HG03103 (cell line): ENCODE measurements around the gene TROAP.
"Not testable (repeated sequence)": the region's sequence is repeated elsewhere in the genome, so short reads cannot be mapped to it uniquely, and the experiment has no call there.

Source experiments
- ATAC-seq: cut with Tn5 transposase; IDR thresholded peaks from one replicate; pipeline ENCODE4 v1.9.1; 2021; ENCODE audit warnings: low read depth; ENCODE audit not compliant: unreplicated experiment

The TROAP gene

DNA sequence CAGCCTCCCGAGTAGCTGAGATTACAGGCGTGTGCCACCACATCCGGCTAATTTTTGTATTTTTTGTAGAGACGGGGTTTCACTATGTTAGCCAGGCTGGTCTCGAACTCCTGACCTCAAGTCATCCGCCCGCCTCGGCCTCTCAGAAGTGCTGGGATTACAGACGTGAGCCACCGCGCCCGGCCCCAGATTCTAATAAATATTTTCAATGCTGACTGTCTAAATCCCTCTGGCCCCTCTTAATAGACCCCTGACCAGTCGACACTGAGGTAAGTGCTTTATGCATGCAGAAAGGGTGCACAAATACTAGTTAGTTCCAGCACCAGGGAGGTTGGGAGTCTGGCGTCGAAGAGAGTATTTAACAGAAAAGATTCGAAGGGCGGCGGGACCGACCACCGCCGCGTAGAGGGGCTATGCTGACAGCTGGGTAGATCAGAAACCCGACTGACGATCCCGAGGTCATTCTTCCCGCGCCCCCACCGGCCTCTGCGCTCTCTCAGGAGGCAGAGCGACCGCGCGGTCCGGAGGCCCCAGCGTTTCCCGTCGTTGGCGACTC is 43.1 kb downstream of the TROAP start:
- no peak for ATAC-seq

DNA sequence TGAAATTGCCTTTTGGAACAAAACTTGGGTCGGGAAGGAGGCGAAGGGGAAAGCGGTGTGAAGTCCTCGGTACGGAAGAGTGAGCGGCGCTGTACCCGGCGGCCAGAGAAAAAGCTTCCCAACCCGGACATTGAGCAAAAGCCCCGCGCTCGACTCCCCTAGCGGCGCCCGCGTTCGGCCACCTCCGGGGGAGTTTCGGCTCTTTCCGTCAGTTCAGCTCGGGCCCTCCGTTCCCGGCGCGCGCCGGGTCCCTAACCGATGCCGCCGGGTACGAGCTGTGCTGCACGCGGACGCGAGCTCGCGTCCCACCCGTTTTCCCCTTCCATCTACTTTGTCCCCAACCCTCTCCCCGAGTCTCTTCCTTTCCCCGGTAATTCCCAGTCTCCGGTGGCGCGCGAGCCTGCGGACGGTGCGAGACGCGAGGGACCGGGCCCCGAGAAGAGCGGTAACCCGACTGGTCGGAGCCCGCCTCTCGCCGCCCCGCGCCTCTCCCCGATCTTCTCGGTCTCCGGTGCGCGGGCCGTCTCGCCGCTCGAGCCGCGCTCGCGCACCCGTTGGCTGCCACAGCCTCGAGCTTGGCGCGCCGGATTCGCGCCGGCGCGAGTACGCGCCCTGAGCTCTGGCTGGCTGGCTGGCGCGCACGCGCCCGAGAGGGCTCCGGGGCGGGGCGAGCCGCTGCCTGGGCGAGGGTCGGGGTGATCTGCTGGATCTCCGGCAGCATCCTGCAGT is 43.8 kb downstream of the TROAP start:
- ATAC-seq: peak; percentile 62

- no peak for ATAC-seq
These were observed 44.6 kb downstream of the TROAP start, which contains the start of gene SPATS2 for GRCh38 chr12:49367381-49368239. Gene SPATS2 (plus strand): TSS chr12:49367462. CDS start chr12:49461013, 93,551 bp downstream.

DNA sequence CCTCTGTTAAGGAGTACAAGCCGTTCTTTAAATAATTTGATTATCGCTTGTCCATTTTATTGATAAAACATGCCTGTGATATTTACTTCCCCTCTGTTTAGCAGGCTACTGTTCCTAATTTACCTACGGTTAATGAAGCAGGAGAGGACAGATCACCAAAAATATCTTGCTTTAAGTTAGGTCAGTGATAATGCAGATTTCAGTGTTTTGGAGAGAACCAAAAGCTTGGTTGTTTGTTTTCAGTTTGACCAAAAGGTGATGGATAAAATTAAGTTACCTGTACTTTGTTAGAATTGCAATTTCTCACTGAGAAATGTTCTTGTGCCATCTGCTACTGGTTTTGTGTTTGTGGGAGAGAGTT is 45.2 kb downstream of the TROAP start:
- no peak for ATAC-seq

GRCh38 chr12:49369411-49370145 is 46.5 kb downstream of the TROAP start:
- ATAC-seq: no peak

DNA sequence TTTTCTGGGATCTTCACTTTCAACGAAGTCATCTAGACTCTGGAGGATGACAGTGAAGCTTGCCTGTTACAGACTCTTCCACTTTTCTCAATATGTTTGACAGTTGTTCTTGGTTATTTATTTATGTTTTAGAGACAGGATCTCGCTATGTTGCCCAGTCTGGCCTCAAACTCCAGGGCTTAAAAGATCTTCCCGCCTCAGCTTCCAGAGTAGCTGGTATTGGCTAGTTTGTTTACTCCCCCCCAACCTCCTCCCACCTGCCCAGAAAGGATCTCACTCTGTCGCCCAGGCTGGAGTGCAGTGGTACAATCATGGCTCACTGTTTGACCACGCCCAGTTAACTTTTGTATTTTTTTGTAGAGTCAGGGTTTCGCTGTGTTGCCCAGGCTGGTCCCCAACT is 47.5 kb downstream of the TROAP start:
- no peak for ATAC-seq

DNA sequence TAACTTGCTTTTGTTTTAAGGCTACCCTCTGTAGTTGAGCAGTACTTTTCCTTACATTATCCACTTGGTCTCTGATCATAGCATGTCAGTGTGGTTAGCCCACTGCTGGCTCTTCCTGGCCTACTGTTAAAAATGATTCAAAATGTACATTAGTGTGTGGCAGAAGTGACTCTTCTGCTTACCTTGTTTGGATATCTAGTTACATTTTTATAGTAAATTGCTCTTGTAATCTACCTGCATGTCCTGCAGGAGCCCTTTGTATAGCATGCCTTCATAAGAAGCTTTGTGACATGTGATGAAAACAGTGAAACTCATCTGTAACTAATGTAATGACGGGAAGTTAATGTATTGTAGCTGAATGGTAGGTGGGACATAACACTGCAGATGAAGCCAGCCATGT is 52.4 kb downstream of the TROAP start:
- ATAC-seq: no peak

GRCh38 chr12:49377386-49377785 is 54.3 kb downstream of the TROAP start:
- no peak for ATAC-seq

DNA sequence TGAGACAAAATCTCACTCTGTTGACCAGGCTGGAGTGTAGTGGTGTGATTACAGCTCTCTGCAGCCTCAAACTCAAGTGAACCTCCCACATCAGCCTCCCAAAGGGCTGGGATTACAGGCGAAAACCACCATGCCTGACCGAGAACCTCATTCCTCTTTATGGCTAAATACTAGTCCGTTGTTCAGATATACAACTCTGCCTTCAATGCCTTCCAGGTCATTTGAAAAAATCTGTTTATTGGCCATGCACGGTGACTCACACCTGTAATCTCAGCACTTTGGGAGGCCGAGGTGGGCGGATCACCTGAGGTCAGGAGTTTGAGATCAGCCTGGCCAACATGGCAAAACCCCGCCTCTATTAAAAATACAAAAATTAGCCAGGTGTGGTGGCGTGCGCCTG is 57.1 kb downstream of the TROAP start:
- ATAC-seq: not testable (repeated sequence)
